CD4-positive, alpha-beta memory T cell (primary cell): Measurements from ENCODE around the gene CFAP46. TPM values are rescaled to one million over a fixed set of nuclear protein-coding genes. Genes with fewer than 3 reads are reported as not detected.
"Not testable (repeated sequence)": the region's sequence is repeated elsewhere in the genome, so short reads cannot be mapped to it uniquely, and the experiment has no call there.

ENCODE experiments used
- CTCF ChIA-PET: fragments of 350-600 bp; sonication (Branson Sonifier 250); formaldehyde crosslinking; loops from one replicate; lab custom pipeline; 2021; ENCODE audit warnings: inconsistent platforms; ENCODE audit not compliant: partially characterized antibody; lab: Charles Lee
- POLR2A ChIA-PET: fragments of 350-600 bp; sonication (Branson Sonifier 250); formaldehyde crosslinking; loops from one replicate; lab custom pipeline; 2021; ENCODE audit not compliant: partially characterized antibody; lab: Charles Lee
- DNase-seq, 5 donors: peaks; one replicate each; pipeline versions ENCODE4 v3.0.0 to v3.0.0-alpha.2; 2020 to 2022; ENCODE audit warnings: mixed read lengths in 1 of 5
- H3K27ac ChIP-seq: one replicate; pipeline ENCODE4 v1.7.0; 2013; ENCODE audit warnings: low read depth, low read length
- H3K27me3 ChIP-seq: 2 replicates; pipeline ENCODE4 v1.7.0; 2013; ENCODE audit warnings: mild to moderate bottlenecking, low read length, moderate library complexity; ENCODE audit not compliant: insufficient read depth
- H3K36me3 ChIP-seq: 2 replicates; pipeline ENCODE4 v1.7.0; 2013; ENCODE audit warnings: mild to moderate bottlenecking, low read length, moderate library complexity; ENCODE audit not compliant: insufficient read depth
- H3K4me1 ChIP-seq: 2 replicates; pipeline ENCODE4 v1.7.0; 2013; ENCODE audit warnings: mild to moderate bottlenecking, low read length, moderate library complexity; ENCODE audit not compliant: insufficient read depth
- H3K4me3 ChIP-seq, 2 donors: one replicate each; pipeline ENCODE4 v1.7.0; 2013; ENCODE audit warnings: low read length in 2 of 2, mild to moderate bottlenecking in 1 of 2
- H3K9me3 ChIP-seq, 2 donors: one replicate each; pipeline ENCODE4 v1.7.0; 2013; ENCODE audit warnings: low read length in 2 of 2, control low read depth in 1 of 2; ENCODE audit not compliant: control insufficient read depth in 1 of 2
- H3K27ac Mint-ChIP-seq, 7 donors: one replicate each; pipeline ENCODE4 v1.8.0; 2020 to 2021; ENCODE audit warnings: mixed read lengths in 7 of 7, mild to moderate bottlenecking in 6 of 7, inconsistent platforms in 3 of 7, moderate library complexity in 3 of 7
- H3K27me3 Mint-ChIP-seq, 2 donors: one replicate each; pipeline ENCODE4 v1.8.0; 2020 to 2021; ENCODE audit warnings: mixed read lengths in 2 of 2
- H3K36me3 Mint-ChIP-seq, 2 donors: one replicate each; pipeline ENCODE4 v1.8.0; 2020 to 2021; ENCODE audit warnings: mixed read lengths in 2 of 2, inconsistent platforms in 1 of 2, mild to moderate bottlenecking in 1 of 2
- H3K4me1 Mint-ChIP-seq, 4 donors: one replicate each; pipeline ENCODE4 v1.8.0; 2020 to 2021; ENCODE audit warnings: mixed read lengths in 4 of 4, mild to moderate bottlenecking in 1 of 4
- H3K4me3 Mint-ChIP-seq, 8 donors: one replicate each; pipeline ENCODE4 v1.8.0; 2020 to 2021; ENCODE audit warnings: mixed read lengths in 8 of 8, mild to moderate bottlenecking in 7 of 8, moderate library complexity in 6 of 8, inconsistent platforms in 3 of 8
- H3K9me3 Mint-ChIP-seq, 8 donors: one replicate each; pipeline ENCODE4 v1.8.0; 2020 to 2021; ENCODE audit warnings: mixed read lengths in 8 of 8, mild to moderate bottlenecking in 5 of 8, inconsistent platforms in 3 of 8, moderate library complexity in 1 of 8
- intact Hi-C: fragments of 100-400 bp; cut with micrococcal nuclease; formaldehyde crosslinking; loops from one replicate; pipeline ENCODE4 v1.15.1; 2023
- polyA plus RNA-seq, 2 donors: library from polyadenylated mRNA; unstranded; fragments of 300-500 nt; fragmentation: Illumina TruSeq; gene quantifications; one replicate each; pipeline ENCODE4 v1.2.3, GENCODE V29; 2021
- total RNA-seq, 2 experiments: library from RNA; stranded (reverse); gene quantifications; one replicate each; pipeline ENCODE4 v1.2.3, GENCODE V29; 2021

The CFAP46 gene
- total and polyA plus RNA-seq, 4 experiments from 2014 or later, result not detected

- Histone ChIP-seq H3K4me3 (no peak overlapping the region), H3K27me3 (no peaks in the 10 kb centered on the region), H3K27ac (no peak overlapping the region), H3K9me3 (no peaks in the 10 kb centered on the region), H3K4me1 (no peaks in the 10 kb centered on the region), H3K36me3 (no peaks in the 10 kb centered on the region)
- peaks cover 0 to 3% (median 0%) of the 10 kb centered on the region in 8 donors for H3K9me3 Mint-ChIP-seq
- CTCF ChIA-PET, result no interaction called here
- DNase-seq, result no peak
- peak overlapping the region in 1 of 7 donors; percentile 89 for H3K27ac Mint-ChIP-seq
- POLR2A ChIA-PET, result no interaction called here
- H3K4me1 Mint-ChIP-seq, result peaks cover 0 to 4% (median 1%) of the 10 kb centered on the region in 4 donors
- H3K36me3 Mint-ChIP-seq, result no peaks in the 10 kb centered on the region
- intact Hi-C loops, result no loop called here
- no peaks in the 10 kb centered on the region for H3K27me3 Mint-ChIP-seq
- H3K4me3 Mint-ChIP-seq, result peak overlapping the region in 1 of 8 donors; percentile 8
Observed at GRCh38 chr10:132932461-132933307, 9.7 kb downstream of the CFAP46 start.

GRCh38 chr10:132931258-132932250 lies 10.8 kb downstream of the CFAP46 start:
- POLR2A ChIA-PET, H3K27me3 ChIP-seq, H3K4me1 ChIP-seq, H3K4me3 Mint-ChIP-seq, H3K27me3 Mint-ChIP-seq, H3K4me1 Mint-ChIP-seq, CTCF ChIA-PET, H3K27ac ChIP-seq, H3K9me3 Mint-ChIP-seq, intact Hi-C loops, H3K36me3 Mint-ChIP-seq, H3K9me3 ChIP-seq, DNase-seq, H3K36me3 ChIP-seq, H3K4me3 ChIP-seq: not testable (repeated sequence)
- H3K27ac Mint-ChIP-seq, result peak overlapping the region in 2 of 7 donors; percentile 52 to 57

GRCh38 chr10:132930701-132931100 lies 11.7 kb downstream of the CFAP46 start:
- DNase-seq, H3K4me1 ChIP-seq, H3K4me3 Mint-ChIP-seq, H3K36me3 ChIP-seq, H3K27me3 Mint-ChIP-seq, H3K36me3 Mint-ChIP-seq, H3K9me3 ChIP-seq, intact Hi-C loops, H3K27ac ChIP-seq, POLR2A ChIA-PET, H3K9me3 Mint-ChIP-seq, H3K4me1 Mint-ChIP-seq, H3K27me3 ChIP-seq, H3K4me3 ChIP-seq, CTCF ChIA-PET: not testable (repeated sequence)
- H3K27ac Mint-ChIP-seq, result peak overlapping the region in 1 of 7 donors; percentile 70

GRCh38 chr10:132929953-132930548 lies 12.3 kb downstream of the CFAP46 start:
- H3K27me3 Mint-ChIP-seq, result no peaks in the 10 kb centered on the region
- Histone ChIP-seq H3K36me3 (no peaks in the 10 kb centered on the region), H3K4me1 (no peaks in the 10 kb centered on the region), H3K27me3 (no peaks in the 10 kb centered on the region), H3K9me3 (no peaks in the 10 kb centered on the region), H3K4me3 (no peak overlapping the region), H3K27ac (no peak overlapping the region)
- POLR2A ChIA-PET, result no interaction called here
- peaks cover 0 to 3% (median 0%) of the 10 kb centered on the region in 8 donors for H3K9me3 Mint-ChIP-seq
- no peak for DNase-seq
- no peak overlapping the region for H3K4me3 Mint-ChIP-seq
- CTCF ChIA-PET, result no interaction called here
- H3K36me3 Mint-ChIP-seq, result no peaks in the 10 kb centered on the region
- peaks cover 0 to 4% (median 1%) of the 10 kb centered on the region in 4 donors for H3K4me1 Mint-ChIP-seq
- peak overlapping the region in 4 of 7 donors; percentile 18 to 61 (median 38) for H3K27ac Mint-ChIP-seq
- intact Hi-C loops, result no loop called here

GRCh38 chr10:132929480-132929879 lies 12.9 kb downstream of the CFAP46 start:
- no peaks in the 10 kb centered on the region for H3K27me3 ChIP-seq
- DNase-seq, result no peak

GRCh38 chr10:132928261-132928660 lies 14.1 kb downstream of the CFAP46 start:
- no peaks in the 10 kb centered on the region for H3K36me3 Mint-ChIP-seq
- peaks cover 0 to 3% (median 0%) of the 10 kb centered on the region in 8 donors for H3K9me3 Mint-ChIP-seq
- no peak for DNase-seq
- intact Hi-C loops, result no loop called here
- Histone ChIP-seq H3K36me3 (no peaks in the 10 kb centered on the region), H3K4me1 (no peaks in the 10 kb centered on the region), H3K27me3 (no peaks in the 10 kb centered on the region), H3K9me3 (no peaks in the 10 kb centered on the region), H3K27ac (no peak overlapping the region), H3K4me3 (no peak overlapping the region)
- no peak overlapping the region for H3K27ac Mint-ChIP-seq
- no peak overlapping the region for H3K4me3 Mint-ChIP-seq
- CTCF ChIA-PET, result no interaction called here
- no peaks in the 10 kb centered on the region for H3K27me3 Mint-ChIP-seq
- H3K4me1 Mint-ChIP-seq, result peaks cover 0 to 4% (median 1%) of the 10 kb centered on the region in 4 donors
- POLR2A ChIA-PET, result no interaction called here

More at GRCh38 chr10:132929480-132929879, 12.9 kb downstream of the CFAP46 start:
- ChIA-PET POLR2A (no interaction called here), CTCF (no interaction called here)
- Histone ChIP-seq H3K9me3 (no peaks in the 10 kb centered on the region), H3K4me1 (no peaks in the 10 kb centered on the region), H3K36me3 (no peaks in the 10 kb centered on the region), H3K27ac (no peak overlapping the region), H3K4me3 (no peak overlapping the region)
- intact Hi-C loops, result no loop called here
- Mint-ChIP-seq H3K27ac (peak overlapping the region in 2 of 7 donors; percentile 57 to 64), H3K4me1 (peaks cover 0 to 4% (median 1%) of the 10 kb centered on the region in 4 donors), H3K9me3 (peaks cover 0 to 3% (median 0%) of the 10 kb centered on the region in 8 donors), H3K36me3 (no peaks in the 10 kb centered on the region), H3K27me3 (no peaks in the 10 kb centered on the region), H3K4me3 (no peak overlapping the region)

- H3K27me3 ChIP-seq, result no peaks in the 10 kb centered on the region
- no peaks in the 10 kb centered on the region for H3K36me3 ChIP-seq
- peaks cover 0 to 4% (median 1%) of the 10 kb centered on the region in 4 donors for H3K4me1 Mint-ChIP-seq
- no peaks in the 10 kb centered on the region for H3K27me3 Mint-ChIP-seq
- no peak overlapping the region for H3K4me3 Mint-ChIP-seq
- no peak for DNase-seq
- intact Hi-C loops, result no loop called here
- ChIA-PET POLR2A (no interaction called here), CTCF (no interaction called here)
- H3K9me3 ChIP-seq, result no peaks in the 10 kb centered on the region
- no peak overlapping the region for H3K27ac ChIP-seq
- no peaks in the 10 kb centered on the region for H3K36me3 Mint-ChIP-seq
- no peak overlapping the region for H3K4me3 ChIP-seq
- no peak overlapping the region for H3K27ac Mint-ChIP-seq
- H3K4me1 ChIP-seq, result no peaks in the 10 kb centered on the region
- H3K9me3 Mint-ChIP-seq, result peaks cover 0 to 3% (median 0%) of the 10 kb centered on the region in 8 donors
Observed at GRCh38 chr10:132927824-132928223, 14.5 kb downstream of the CFAP46 start.
